Transverse colon (tissue), 4 donors: ENCODE results near the gene RIPOR3.

ENCODE experiments used
- CTCF ChIP-seq, 5 experiments: fragments of 200-600 bp in 3 of 5; fragments of 450-650 bp in 2 of 5; sonication (generic) in 3 of 5; IDR thresholded peaks; 1 replicate in 2 of 5; 2 replicates in 3 of 5; pipeline ENCODE4 v1.5.1; 2016 to 2017; ENCODE audit warnings: antibody characterized with exemption in 5 of 5, inconsistent platforms in 3 of 5, mild to moderate bottlenecking in 2 of 5, moderate library complexity in 1 of 5
- POLR2AphosphoS5 ChIP-seq, 3 donors: sonication (generic); formaldehyde crosslinking; IDR thresholded peaks; one replicate each; pipeline ENCODE4 v1.6.1; 2016; ENCODE audit warnings: antibody characterized with exemption in 3 of 3

GRCh38 chr20:50652702-50653294, 38.5 kb downstream of the RIPOR3 start:
- TF ChIP-seq CTCF (IDR thresholded peaks at IDR 0.05) (no peak), POLR2AphosphoS5 (IDR thresholded peaks at IDR 0.05) (no peak)
